ENCODE measurements around the gene CGN.

GRCh38 chr1:151493042-151493441 is 18.1 kb upstream of the CGN start:
- TF ChIP-seq CTCF (IDR thresholded peaks at IDR 0.05), result no peak
- TF ChIP-seq ZFX (IDR thresholded peaks at IDR 0.05; ENCODE audit: borderline replicate concordance), result no peak
